Left renal cortex interstitium (tissue), 4 donors: ENCODE data around the gene SMARCAL1. TPM values are rescaled to one million over a fixed set of nuclear protein-coding genes. Genes with fewer than 3 reads are reported as not detected.

ENCODE experiments used
- DNase-seq, 4 donors: peaks; one replicate each; pipeline ENCODE4 v3.0.0-alpha.2; 2013; ENCODE audit warnings: low read depth in 4 of 4, low spot score in 2 of 4, missing footprints in 1 of 4
- polyA plus RNA-seq, 4 donors: library from polyadenylated mRNA; unstranded; fragments of 120-200 nt; gene quantifications; one replicate each; pipeline ENCODE4 v1.2.1, GENCODE V29; 2013; ENCODE audit not compliant: insufficient read length in 4 of 4

Gene SMARCAL1
- polyA plus RNA-seq, 4 donors: 26.6 to 29.6 (median 27.3) TPM

DNA sequence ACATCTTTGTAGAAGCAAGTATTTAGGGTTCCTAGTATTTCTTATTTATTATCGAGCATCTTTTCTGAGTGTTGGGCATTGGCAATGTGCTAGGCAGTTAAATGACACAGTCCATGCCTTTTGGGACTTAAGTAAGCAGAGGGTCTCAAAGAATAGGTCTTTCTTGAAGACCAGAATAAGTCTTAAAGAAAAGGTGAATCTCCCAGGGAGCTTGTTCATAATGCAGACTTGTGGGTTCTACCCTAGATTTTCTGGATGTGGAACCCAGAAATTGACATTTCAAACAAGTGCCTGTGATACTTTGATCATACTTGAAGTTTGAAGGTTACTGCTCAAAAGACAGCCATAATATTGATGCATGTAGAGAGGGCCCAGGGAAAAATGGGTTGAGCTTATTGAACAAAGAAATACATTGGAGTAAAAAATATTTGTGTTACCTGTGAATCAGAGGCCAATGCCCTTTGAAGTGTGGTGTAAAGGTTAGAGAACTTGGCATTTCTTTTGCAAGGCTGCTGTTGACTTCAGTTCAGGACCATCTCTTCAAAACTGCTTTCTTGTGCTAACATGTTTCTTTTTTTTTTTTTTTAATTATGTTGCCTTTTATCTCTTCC is 110.7 kb downstream of the SMARCAL1 start:
- no peak for DNase-seq

DNA sequence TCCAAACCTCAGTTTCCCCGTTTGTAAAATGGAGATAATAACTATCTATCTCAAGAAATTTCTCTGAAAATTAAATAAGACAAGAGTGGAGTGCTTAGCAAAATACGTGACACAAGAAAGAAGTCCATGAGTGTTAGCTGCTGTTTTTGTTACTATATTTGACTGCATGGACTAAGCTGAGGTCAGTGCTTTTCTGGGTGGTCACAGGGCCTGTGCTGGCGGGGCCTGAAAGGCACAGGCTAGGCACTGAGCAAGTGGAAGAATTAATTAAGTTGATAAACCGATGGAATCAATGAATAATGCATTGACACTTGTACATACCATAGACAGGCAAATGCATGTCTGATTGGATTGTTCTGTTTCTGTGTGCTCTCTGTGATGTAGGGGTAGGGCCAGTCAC is 113.7 kb downstream of the SMARCAL1 start:
- no peak for DNase-seq

DNA sequence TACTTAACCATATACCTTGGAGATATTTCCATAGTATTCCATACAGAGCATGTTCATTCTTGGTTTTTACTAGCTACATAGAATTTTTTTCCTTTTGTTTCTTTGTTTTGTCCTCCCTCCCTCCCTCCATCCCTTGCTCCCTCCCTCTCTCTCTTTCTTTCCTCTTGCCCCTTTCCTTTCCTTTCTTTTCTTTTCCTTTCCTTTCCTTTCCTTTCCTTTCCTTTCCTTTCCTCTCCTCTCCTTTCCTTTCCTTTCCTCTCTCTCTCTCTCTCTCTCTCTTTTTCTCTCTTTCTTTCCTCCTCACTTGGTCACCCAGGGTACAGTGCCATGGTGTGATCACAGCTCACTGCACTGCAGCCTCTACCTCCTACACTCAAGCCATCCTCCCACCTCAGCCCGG is 114.7 kb downstream of the SMARCAL1 start:
- no peak for DNase-seq

DNA sequence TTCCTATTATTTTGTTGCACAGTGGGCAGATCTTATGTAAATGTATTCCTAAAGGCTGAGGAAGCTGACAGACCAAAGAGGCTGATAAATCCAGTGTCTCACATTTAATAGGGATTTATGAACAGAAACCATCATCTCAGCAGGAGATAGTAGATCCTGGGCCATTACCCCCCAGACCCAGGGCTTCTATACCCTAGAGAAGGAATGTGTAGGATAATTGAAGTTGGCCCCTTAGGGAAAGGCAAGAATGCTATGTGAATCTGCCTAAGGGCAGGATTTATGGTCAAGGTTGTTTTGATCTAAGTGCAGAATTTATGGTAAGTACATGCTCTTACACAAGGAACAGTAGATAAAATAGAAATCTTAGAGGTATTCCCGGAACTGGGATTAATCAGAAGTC is 115.3 kb downstream of the SMARCAL1 start:
- DNase-seq: no peak

DNA sequence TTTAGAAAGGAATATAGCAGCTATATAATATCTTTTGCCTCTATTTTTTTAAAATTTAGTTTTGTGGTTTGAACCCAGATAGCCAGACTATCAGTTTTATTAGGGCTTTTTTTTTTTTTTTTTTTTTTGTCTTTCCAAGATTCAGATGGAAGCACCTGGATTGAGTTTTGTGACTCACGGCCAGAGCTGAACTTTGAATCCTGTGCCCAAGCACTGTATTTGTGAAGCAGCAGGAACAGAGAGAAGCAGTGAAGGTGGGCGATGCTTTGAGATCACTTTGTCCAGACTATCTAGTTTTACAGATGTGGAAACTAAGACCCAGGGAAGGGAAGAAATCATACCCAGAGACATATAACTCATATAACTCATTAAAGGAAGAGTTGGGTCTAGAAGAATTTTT is 120.3 kb downstream of the SMARCAL1 start:
- DNase-seq: no peak

Other genes starting within 250 kb of the SMARCAL1 start
- gene MARCHF4, start 40.0 kb upstream of the SMARCAL1 start, polyA plus RNA-seq: under 1 TPM; 0.08 to 0.22 (median 0.15) TPM
- 1,000 to 10,000 TPM; 2,089 to 2,871 (median 2,274) TPM for gene RPL37A, start 86.4 kb downstream of the SMARCAL1 start, polyA plus RNA-seq
- 100 to 1,000 TPM; 196 to 337 (median 248) TPM for gene IGFBP2, start 220.9 kb downstream of the SMARCAL1 start, polyA plus RNA-seq